GM20431 (cell line): Measurements from ENCODE around the gene SORCS1.
"Not testable (repeated sequence)": the region's sequence is repeated elsewhere in the genome, so short reads cannot be mapped to it uniquely, and the experiment has no call there.

Experiments used
- in situ Hi-C: fragments of 300-500 bp; cut with MseI, MboI; formaldehyde crosslinking; loops from one replicate; pipeline ENCODE4 v1.15.0; 2020; ENCODE audit warnings: low sequenced_read_pairs; ENCODE audit not compliant: unreplicated experiment

SORCS1 gene

GRCh38 chr10:107056182-107056581, 108.3 kb downstream of the SORCS1 start:
- in situ Hi-C loops = no loop called here

GRCh38 chr10:107054469-107055156, 109.9 kb downstream of the SORCS1 start:
- in situ Hi-C loops = no loop called here

GRCh38 chr10:107051769-107052168, 112.7 kb downstream of the SORCS1 start:
- in situ Hi-C loops = no loop called here

- in situ Hi-C loops = no loop called here
Observed at GRCh38 chr10:107043461-107043860, 121.0 kb downstream of the SORCS1 start.

- in situ Hi-C loops = no loop called here
Observed at GRCh38 chr10:107037192-107038122, 127.0 kb downstream of the SORCS1 start.

GRCh38 chr10:107033799-107034422, 130.6 kb downstream of the SORCS1 start:
- in situ Hi-C loops = no loop called here

GRCh38 chr10:107032700-107033401, 131.7 kb downstream of the SORCS1 start:
- in situ Hi-C loops = no loop called here

- in situ Hi-C loops = no loop called here
Observed at GRCh38 chr10:107031931-107032699, 132.4 kb downstream of the SORCS1 start.

- in situ Hi-C loops = no loop called here
Observed at GRCh38 chr10:107028236-107028635, 136.3 kb downstream of the SORCS1 start.

- in situ Hi-C loops = no loop called here
Observed at GRCh38 chr10:107025676-107026075, 138.8 kb downstream of the SORCS1 start.

- in situ Hi-C loops = not testable (repeated sequence)
Observed at GRCh38 chr10:107024033-107024432, 140.5 kb downstream of the SORCS1 start.

GRCh38 chr10:107022600-107023354, 141.7 kb downstream of the SORCS1 start:
- in situ Hi-C loops = no loop called here

- in situ Hi-C loops = no loop called here
Observed at GRCh38 chr10:107019154-107019553, 145.4 kb downstream of the SORCS1 start.

- in situ Hi-C loops = no loop called here
Observed at GRCh38 chr10:107013258-107014006, 151.1 kb downstream of the SORCS1 start.

- in situ Hi-C loops = no loop called here
Observed at GRCh38 chr10:107011992-107012391, 152.5 kb downstream of the SORCS1 start.

GRCh38 chr10:107011105-107011504, 153.4 kb downstream of the SORCS1 start:
- in situ Hi-C loops = no loop called here

GRCh38 chr10:107010531-107010930, 154.0 kb downstream of the SORCS1 start:
- in situ Hi-C loops = no loop called here

- in situ Hi-C loops = no loop called here
Observed at GRCh38 chr10:107004362-107004761, 160.1 kb downstream of the SORCS1 start.
